Activated CD8-positive, alpha-beta memory T cell treated with anti-CD3 and anti-CD28 coated beads, Interleukin-2, amount 50 U/mL, for 48 hours (primary cell): ENCODE data around the gene KRTAP20-3.

ENCODE experiments used
- DNase-seq: peaks from one replicate; pipeline ENCODE4 v3.0.0-alpha.2; 2020

Gene KRTAP20-3

DNA sequence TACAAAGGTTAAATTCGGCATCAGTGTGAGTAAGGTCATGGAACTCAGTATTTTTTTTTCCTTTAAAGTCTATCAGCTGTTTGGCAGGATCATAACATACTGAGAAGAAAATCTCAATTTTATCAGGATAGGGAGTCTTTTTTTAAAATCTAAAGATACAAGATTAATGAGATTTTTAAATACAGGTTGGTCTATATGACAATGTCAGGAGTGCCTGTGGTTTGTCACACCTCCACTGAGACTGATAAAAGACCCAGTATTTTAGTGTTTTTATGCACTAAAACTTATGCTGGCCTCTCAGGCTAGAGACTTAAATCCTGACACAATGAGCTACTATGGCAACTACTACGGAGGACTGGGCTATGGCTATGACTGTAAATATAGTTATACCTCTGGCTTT is at the start of gene KRTAP20-3:
Gene KRTAP20-3 (plus strand): TSS at position 301 of the 400 bp plus-strand sequence.
- DNase-seq = no peak

DNA sequence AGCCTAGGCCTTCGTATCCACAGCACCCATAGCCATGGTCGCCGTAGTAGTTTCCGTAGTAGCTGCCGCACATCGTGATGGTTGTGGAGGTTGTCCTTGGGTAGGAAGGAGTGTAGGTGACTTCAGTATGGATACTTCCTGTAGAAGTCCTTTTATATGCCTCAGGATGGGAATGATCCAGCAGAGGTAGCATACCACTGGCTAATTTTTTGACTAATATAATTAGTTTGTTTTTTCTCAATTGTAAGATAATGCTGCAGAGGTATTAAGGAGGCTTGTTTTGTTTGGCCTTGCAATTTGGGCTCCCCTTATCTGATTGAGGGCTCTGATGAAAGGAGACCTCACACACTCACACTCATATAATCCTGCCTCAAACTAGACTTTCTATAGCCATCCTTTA is 43.9 kb upstream of the KRTAP20-3 start, which contains the start of gene KRTAP6-2:
Gene KRTAP6-2 (minus strand): TSS at position 101 of the 400 bp plus-strand sequence. CDS start 28 bp downstream, at position 73.
- no peak for DNase-seq

DNA sequence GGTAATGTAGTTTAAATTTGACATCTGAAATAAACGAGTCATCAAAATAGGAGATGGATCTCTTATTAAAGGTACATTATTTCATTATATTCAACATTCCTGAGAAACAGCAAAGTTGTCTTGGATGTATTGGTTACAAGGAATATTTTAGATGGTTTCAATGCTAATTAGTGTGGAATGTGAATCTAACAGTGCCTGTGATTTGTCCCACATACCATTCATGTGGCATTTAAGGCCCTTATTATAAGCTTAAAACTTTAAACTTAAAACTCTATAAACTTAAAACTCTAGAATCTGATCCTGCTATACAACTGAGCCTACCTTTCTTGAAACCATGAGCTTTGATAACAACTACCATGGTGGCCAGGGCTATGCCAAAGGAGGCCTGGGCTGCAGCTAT is 41.9 kb upstream of the KRTAP20-3 start, which contains the start of gene KRTAP22-1:
Gene KRTAP22-1 (plus strand): TSS at position 301 of the 400 bp plus-strand sequence.
- no peak for DNase-seq

DNA sequence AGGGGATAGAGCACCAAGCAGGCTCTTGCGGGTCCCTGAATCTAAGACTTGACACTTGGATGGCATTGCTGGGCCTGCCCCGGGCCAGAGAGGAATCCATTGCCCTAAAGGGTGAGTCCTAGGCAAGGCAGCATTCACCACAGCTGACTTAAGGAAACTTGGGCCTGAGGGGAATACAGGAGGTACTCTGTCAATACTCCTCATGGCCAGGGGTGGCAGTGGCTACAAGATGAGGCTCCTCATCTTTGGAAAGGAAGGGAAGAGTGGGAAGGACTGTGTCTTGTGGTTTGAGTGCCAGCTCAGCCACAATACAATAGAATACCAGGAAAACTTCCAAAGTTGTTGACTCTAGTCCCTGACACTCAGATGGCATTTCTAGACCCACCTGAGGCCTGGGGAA is 36.7 kb upstream of the KRTAP20-3 start:
- DNase-seq = no peak

DNA sequence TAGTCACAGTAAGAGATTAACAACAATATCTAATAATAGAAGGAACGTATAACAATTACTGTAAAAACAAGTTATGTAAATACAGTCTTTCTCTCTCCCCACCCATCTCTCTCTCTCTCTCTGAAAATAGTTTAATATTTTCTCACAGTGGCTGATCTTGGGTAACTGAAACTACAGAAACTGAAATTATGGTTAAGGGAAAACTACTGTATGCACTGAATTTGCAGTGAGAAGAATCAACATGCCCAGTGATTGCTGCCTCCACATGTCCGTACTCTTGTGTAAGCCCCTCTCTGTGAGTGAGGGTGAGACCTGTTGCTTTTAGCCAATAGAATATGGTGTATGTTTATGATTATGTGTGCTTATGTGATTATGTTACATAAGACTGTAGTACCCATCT is 30.5 kb upstream of the KRTAP20-3 start:
- DNase-seq = no peak

DNA sequence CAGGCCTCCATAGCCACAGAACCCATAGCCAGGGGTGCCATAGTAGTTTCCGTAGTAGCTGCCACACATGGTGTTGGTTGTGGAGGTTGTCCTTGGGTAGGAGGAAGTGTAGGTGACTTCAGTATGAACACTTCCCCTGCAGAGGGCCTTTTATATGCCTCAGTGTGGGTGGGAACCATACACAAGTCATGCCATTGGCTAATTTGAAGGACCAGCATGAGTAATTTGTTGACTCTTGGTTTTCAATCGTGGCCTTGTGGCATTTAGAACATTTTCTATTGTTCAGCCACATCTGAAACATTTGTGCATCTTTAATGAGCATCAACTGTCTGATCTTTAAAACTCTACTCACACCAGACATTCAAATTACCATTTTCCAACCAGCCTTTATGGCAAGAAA is 28.8 kb upstream of the KRTAP20-3 start, which contains the start of gene KRTAP6-1:
Gene KRTAP6-1 (minus strand): TSS at position 95 of the 400 bp plus-strand sequence. CDS start 26 bp downstream, at position 69.
- DNase-seq = no peak

DNA sequence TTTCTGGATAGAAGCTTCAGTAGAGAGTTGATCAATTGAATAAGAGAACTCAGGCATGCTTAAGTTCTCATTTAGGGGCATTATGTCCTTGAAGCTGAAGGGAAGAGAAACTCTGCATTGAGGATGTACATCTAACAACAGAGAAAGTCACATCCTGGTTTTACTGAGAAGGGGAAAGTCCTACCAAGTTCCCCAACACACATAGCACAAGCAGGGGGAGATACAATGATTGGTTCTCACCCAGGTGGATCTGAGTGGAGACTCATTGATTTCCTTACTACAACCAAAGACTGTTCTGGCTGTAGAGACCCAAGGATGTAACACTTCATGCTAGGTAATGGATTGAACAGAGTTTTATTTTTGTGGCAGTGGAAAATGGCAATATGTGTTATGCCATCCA is 27.5 kb upstream of the KRTAP20-3 start:
- no peak for DNase-seq

DNA sequence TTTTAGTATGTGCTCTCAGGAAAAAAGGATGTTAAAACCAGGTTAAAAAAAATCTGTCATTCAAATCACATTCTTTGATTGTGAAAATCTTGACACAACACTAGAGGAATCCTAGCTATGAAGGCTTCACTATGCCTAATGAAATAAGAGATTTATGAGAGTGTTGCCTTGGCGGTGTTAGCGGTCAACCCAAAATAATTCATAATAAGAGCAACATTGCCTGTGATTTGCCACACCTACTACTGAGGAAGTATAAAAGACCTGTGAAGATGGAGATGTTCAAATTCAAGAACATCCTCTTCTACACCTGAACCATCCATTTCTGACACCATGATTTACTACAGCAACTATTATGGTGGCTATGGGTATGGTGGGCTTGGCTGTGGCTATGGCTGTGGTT is 26.5 kb upstream of the KRTAP20-3 start, which contains the start of gene KRTAP20-1:
Gene KRTAP20-1 (plus strand): TSS at position 301 of the 400 bp plus-strand sequence. CDS start 30 bp downstream, at position 331.
- DNase-seq = no peak

DNA sequence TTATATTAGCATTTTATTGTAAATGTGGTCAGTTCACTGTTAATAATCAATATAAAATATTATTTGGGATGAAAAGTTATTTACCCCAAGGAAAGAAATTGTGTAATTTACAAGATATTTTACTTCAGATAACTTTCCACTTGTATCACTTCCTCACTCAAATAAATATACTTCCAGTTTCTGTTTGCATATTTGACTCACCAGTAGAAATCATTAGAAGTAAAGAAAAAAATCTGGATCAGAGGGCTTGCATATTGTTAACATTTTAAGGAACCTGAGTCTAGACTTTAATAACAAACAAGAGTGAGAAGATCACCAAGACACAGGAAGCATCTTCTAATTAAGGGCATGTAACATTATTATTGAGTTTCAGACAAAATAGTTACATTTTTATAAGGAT is 22.6 kb upstream of the KRTAP20-3 start:
- no peak for DNase-seq

DNA sequence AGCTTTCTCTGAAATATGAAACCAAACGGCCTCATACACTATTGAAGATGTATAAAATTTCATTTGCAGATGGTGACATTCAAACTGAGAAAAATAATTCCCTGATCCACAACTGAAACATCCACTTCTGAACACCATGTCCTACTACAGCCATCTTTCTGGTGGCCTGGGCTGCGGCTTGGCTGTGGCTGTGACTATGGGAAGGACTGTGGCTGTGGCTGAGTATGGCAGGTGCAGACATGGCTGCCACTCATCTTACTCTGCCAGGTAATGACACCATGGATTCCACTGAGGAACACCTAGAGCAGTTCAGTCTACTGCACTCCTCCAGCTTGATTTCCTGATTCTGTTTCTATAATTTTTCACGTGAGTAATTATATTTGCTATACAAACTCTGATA is 22.1 kb upstream of the KRTAP20-3 start, which contains the start of gene KRTAP20-4:
Gene KRTAP20-4 (plus strand): TSS at position 106 of the 400 bp plus-strand sequence.
- DNase-seq = no peak

DNA sequence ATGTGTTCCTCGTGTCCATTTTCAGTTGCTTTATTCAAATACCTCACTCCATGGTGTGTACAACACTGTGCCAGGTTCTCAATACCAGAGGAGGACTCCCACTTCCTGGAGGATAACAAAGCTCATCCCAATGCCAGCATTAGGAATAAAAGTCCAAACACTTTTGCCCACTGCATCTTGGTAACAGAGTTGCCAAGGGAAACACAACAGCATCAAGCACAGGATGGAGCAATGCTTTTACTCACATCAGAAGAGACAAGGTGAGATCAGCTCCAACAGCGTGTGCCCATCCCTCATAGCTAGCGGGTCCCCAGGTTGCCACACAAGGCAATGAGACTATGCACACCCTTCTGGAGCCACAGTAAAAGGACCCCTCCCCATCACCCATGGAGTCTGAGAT is 19.3 kb upstream of the KRTAP20-3 start:
- DNase-seq = no peak

DNA sequence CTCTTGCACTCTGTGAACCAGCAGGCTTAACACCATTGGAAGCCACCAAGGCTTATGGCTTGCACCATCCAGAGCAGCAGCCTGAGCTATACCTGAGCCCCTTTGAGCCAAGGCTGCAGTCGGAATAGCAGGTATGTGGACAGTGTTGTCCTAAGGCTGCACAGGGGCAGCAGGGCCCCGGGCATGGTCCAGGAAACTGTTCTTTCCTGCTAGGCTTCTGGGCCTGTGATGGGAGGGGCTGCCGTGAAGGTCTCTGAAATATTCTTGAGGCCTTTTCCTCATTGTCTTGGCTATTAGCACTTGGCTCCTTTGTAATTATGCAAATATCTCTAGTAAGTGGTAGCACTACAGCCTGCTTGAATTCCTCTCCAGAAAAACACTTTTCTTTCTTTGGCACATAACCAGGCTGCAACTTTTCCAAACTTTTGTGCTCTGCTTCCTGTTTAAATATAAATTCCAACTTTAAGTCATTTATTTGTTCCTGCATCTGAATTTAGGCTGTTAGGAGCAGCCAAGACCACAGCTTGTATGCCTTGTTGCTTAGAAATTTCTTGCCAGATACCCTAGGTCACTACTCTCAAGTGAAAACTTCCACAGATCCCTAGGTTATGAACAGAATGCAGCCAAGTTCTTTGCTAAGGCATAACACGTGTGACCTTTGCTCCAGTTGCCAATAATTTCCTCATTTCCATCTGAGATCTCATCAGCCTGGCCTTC is 17.1 kb upstream of the KRTAP20-3 start:
- DNase-seq = no peak

DNA sequence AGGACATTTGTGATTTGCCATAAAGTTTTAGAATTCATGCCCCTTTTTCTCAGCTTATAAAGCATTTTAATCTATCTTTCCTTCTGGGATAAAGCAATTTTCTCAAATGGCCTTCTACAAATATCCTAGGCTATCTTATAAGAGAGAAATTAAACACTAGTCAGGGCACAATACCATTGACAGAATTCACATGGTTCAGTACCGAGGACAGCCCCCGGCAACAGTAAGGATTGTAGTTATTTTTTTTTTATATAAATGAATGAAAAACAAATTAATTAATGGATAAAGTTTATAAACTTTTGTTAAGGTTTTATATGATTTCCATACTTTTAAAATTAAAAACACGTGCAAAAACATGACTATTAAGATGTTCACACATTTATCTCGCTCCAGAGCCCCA is 14.6 kb upstream of the KRTAP20-3 start:
- DNase-seq = no peak

DNA sequence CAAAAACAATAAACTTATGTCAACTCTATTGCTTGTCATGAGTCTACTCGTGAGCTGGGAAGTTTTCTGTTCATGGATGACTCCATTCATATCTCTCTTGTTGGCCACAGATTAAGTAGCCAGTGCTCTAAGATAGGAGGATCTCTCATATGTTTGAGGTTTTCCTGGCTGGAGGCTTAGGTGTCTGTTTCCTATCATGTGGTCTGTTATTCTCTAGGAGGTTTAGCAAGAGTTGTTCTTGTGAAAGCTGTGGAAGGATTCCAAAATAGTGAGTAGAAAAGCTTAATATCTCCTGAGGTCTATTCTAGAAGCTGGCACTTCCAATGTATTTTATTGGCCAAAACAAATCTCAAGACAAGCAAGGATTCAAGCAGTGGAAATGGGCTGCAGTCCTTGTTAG is 13.5 kb upstream of the KRTAP20-3 start:
- no peak for DNase-seq

DNA sequence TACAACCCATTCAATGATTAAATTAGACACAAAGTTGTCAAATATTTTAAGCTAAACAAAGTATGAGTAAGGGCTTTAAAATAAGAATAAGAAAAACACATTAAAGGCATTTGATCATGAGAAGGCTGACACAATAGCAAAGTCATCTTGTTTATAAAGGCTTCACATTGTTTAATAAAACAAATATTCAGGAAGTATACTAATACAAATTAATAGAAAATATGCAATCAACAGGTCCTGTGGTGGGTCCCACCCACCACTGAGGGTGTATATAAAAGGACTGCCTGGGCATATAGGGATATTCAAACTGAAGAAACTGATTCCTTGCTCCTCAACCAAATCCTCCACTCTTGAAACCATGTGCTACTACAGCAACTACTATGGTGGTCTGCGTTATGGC is 7.8 kb upstream of the KRTAP20-3 start, which contains the start of gene KRTAP20-2:
Gene KRTAP20-2 (plus strand): TSS at position 301 of the 400 bp plus-strand sequence. CDS start 58 bp downstream, at position 359.
- DNase-seq = no peak

DNA sequence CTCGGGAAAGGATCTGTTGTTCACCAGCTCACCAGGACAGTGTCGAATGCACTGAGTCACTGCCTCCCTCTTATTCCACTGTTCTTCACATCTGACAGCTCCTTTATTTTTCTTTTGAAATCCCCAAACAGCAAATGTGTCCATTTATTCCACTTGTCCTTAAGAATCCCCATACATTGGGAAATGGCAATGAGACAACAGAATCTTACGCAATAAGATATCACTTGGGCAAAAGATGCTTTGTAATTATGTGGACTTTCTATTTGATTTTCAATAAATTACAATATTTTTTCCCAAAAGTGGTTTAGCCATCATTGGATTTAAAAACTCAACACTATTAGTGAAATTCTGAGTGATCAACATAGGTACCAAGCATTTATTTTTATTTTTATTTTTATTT is 4.0 kb upstream of the KRTAP20-3 start:
- DNase-seq = no peak

DNA sequence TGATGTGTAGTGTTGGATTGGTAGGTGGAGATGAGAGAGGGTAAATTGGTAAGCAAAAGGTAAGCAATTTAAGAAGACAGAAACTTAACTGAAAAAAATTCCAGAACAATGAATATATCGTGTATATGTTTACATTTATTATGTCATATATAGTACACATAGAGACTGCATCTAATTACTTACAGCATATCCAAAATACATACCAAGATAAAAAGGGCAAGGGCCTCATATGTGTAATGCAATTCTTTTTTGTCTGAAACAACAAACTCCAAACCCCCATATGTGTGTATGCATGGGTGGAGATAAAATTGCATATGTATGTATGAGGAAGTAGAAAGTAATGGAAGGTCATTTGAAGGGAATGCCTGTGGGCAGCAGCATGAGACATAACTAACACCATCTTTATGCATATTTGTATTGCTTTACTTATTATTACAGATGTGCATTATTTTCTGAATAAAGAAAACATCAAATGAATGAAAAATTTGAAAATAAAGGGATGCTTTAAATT is 4.3 kb downstream of the KRTAP20-3 start:
- DNase-seq = no peak

DNA sequence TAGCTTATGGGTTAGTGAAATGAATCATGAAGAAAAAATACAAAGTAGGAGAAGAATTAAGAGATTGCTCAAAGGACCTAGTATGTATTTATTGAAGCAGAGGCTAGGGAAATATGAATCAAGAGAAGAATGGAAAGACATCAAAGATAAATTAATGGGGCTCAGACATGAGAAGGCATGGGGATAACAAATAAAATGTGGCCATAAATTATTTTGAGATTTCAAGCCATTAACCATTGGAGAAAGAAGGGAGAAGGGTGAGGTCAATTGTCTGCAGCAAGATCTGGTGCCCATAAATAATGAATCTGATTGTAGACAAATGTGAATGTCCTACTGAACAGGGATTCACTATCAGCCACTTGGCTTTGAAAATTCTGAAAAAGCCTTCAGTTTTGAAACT is 10.2 kb downstream of the KRTAP20-3 start:
- DNase-seq = no peak

DNA sequence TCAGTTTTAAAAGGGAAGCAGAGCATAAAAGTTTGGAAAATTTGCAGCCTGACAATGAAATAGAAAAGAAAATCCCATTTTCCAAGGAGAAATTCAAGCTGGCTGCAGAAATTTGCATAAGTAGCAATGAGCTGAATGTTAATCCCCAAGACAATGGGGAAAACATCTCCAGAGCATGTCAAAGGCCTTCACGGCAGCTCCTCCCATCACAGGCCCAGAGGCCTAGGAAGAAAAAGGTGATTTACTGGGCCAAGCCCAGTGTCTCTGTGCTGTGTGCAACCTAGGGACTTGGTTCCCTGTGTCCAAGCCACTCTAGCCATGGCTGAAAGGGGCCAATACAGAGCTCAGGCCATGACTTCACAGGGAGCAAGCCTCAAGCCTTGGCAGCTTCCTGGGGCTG is 26.1 kb downstream of the KRTAP20-3 start:
- DNase-seq = no peak

DNA sequence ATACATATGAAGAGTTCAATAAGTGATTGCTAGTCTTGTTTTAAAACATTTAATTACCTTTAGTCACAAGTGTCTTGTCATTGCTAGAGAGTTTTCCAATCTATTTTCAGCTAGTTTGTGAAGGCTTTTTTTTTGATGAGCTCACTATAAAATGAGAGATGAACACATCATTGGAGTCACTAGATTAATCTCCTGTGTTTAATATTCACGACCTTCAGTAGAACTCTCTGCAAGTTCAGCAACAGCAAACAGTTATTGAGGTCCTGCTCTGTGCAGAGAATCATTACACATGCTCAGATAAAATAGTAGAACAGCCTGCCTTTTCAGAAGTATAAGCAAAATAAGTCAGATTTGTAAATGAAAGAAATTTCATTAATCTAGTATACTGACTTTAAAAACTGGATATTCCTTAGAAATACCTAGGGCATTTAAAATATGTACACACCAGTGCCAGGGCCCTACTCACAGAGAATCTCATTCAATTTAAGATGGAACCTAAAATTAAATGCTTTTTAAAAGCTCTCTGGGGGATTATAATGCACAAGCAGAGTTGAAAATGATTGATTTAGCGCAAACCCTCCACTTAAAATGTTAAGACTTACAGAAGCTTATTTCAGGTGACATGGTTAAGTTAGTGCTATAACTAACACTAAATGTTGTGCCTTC is 30.5 kb downstream of the KRTAP20-3 start:
- no peak for DNase-seq

DNA sequence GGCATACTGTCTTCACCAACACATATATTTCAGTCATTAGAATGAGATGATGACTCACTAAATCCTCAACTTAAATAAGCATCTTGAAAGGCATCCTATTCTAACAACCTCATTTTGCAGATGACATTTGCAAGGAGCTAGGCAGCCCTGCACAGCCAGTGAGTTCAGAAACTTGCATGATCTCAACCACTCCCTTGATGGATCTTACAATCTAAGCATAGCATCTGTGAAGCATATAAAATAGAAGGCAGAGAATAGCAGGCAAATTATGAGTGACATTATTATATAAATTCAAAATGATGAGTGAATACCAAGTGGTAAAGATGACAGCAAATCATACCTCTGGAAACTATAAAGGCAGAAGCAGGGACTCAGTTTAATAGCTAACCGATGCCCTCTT is 31.6 kb downstream of the KRTAP20-3 start:
- no peak for DNase-seq

DNA sequence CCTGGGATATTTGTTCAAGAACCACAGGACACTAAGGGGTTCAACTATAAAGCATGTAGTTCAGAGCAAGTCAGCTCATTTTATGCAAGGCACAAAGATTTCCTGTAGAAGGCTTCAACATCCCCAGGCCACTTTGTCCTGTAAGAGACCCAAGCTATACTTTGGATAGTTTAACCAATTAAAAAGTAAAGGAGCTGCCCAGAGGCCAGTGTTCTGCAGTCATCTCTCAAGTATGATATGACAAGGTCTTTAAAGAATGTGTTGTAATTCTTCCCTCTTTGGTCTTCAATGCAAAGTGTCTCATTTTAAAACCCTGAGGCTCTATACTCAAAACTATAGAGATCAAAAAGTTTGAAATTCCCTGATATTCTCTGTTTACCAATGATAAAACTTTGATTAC is 34.1 kb downstream of the KRTAP20-3 start:
- DNase-seq = no peak

DNA sequence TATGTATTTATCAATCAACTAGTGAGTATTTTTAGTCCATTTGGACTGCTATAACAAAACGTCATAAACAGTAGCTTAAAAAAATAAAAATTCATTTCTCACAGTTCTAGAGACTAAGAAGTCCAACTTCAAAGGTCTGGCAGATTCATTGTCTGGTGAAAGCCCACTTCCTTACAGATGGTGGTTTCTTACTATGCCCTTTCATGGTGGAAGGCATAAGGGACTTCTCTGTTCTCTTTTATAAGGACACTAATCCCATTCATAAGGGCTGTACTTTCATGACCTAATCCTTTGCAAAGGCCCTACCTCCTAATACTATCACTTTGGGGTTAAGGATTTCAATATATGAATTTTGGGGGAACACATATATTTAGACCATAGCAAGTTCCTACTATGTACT is 37.9 kb downstream of the KRTAP20-3 start:
- no peak for DNase-seq

DNA sequence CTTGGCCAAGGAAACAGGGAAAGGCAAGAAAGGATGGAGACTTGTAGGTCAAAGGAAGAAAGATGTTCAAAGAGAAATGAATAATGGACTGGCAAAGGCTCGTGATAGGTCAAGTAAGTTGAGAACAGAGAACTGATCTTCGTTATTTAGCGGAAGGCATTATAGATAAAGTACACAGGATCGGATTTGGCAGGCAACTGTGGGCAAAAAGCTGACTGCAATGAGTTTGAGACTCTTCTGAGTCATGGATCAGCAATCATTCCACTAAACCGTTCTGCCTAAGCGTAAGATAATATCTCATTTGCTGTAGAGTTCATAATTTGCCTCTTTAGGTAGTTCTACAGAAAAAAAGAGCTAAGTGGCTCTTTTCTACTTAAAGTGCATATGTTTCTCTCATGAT is 41.8 kb downstream of the KRTAP20-3 start:
- no peak for DNase-seq
